Pancreas (tissue), 10 donors: ENCODE data around the gene ANKRD22. TPM values are rescaled to one million over a fixed set of nuclear protein-coding genes. Genes with fewer than 3 reads are reported as not detected.

ENCODE experiments used
- ATAC-seq, 4 donors: fragments of 200-7000 bp; cut with Tn5 transposase; one replicate each; pipeline versions ENCODE4 v1.8.0 to v1.9.1; 2020; ENCODE audit warnings: mild to moderate bottlenecking in 4 of 4, moderate library complexity in 4 of 4
- DNase-seq, 6 donors: peaks; one replicate each; pipeline ENCODE4 v3.0.0-alpha.2; 2020
- FAIRE-seq: peaks from 2 replicates; lab custom pipeline; 2012; peaks lifted over from hg19 to GRCh38; lab: Jason Lieb, UNC
- H3K27ac ChIP-seq, 4 donors: fragments of 200-600 bp; sonication (generic); 1 replicate in 3 of 4; 2 replicates in 1 of 4; pipeline versions ENCODE4 v1.5.0 to v1.8.0; 2020
- H3K27me3 ChIP-seq, 4 donors: fragments of 200-600 bp; one replicate each; pipeline ENCODE4 v1.8.0; 2021
- H3K36me3 ChIP-seq, 3 donors: fragments of 200-600 bp; sonication (generic) in 1 of 3; one replicate each; pipeline versions ENCODE4 v1.5.0 to v1.8.0; 2020 to 2021
- H3K4me1 ChIP-seq, 3 donors: fragments of 200-600 bp; one replicate each; pipeline ENCODE4 v1.8.0; 2021
- H3K4me3 ChIP-seq, 4 donors: fragments of 200-600 bp; sonication (generic) in 2 of 4; one replicate each; pipeline versions ENCODE4 v1.5.0 to v1.8.0; 2020 to 2021
- H3K9me3 ChIP-seq, 4 donors: fragments of 200-600 bp; one replicate each; pipeline ENCODE4 v1.8.0; 2021
- WGBS, 2 donors: extraction: QIAGEN DNeasy Blood & Tissue Kit; methylation state at CpG; one replicate each; pipeline ENCODE4 v1.1.7; 2013; 5-methylcytosine and 5-hydroxymethylcytosine counted together
- intact Hi-C, 3 donors: fragments of 100-400 bp; cut with DNase I; formaldehyde crosslinking; loops; one replicate each; pipeline versions ENCODE4 v1.11.1 to v1.14.2; 2022
- polyA plus RNA-seq, 2 donors: library from polyadenylated mRNA; stranded (reverse); fragments of 200-250 nt; gene quantifications; one replicate each; pipeline ENCODE4 v1.2.3, GENCODE V29; 2013
- total RNA-seq, 6 donors: library from RNA; stranded (reverse); fragmentation: NEBNext Ultra II Directional in 4 of 6; extraction: Animal tissue kit (Norgen Biotek cat#: 25700) in 4 of 6; gene quantifications; one replicate each; pipeline versions ENCODE4 v1.2.1 to v1.2.4, GENCODE V29; 2021 to 2023
- TF ChIP-seq, protein P1 (sequence below), 4 donors: fragments of 200-600 bp; sonication (generic) in 3 of 4; IDR thresholded peaks; one replicate each; pipeline versions ENCODE4 v1.5.0 to v1.8.0; 2021; ENCODE audit warnings: antibody characterized with exemption in 4 of 4
- donor health status: healthy with polysubstance abuse.
- donor health status: DM: no; HTN: no; CAD: no; lungs with moderate emphysema.
- donor health status: DM: no; HTN: no; CAD: no.
- donor health status: control.
- donor health status: control.
- donor health status: Bipolar disorder and iron deficiency.
- donor health status: DM: yes; HTN: yes; CAD: no.
- donor health status: DM: no; HTN: no; CAD: no.
- donor health status: DM: no; HTN: no; CAD: no.
- donor health status: DM: yes; HTN: yes; CAD: no.

The ANKRD22 gene
- total and polyA plus RNA-seq, 8 donors, result 2.3 to 17.4 (median 4.0) TPM

DNA sequence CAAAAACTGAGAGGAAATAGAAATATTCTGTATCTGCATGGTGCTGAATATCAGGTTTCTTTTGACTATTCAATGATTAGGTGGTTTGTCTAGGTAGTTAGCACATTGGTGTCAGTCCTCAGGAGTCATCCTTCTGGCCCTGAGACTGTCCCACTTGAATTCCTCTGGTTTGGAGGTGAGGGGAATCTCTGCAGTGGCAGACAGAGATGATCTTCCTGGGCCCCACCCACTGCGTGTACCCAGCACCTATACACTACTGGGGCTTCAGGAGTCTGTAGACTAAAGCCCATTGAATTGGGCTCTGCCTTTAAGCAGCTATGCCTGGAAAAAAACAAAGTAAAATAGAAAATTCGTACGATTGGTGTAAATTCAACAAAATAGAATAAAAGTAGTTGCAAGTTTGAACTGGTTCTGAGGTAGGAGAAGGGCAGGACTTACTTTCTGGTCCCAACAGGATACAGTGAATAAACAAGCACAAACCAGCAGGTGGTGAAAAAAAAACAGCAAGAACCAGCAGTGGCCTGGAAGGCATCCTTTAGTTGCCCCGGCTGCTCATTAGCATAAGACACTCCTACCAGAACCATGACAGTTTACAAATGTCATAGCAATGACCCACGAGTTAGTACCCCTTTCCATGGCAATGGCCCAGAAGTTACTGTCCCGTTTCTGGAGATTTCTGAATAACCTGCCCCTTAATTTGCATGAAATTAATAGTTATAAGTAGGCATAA, 47.4 kb downstream of the ANKRD22 start:
- Histone ChIP-seq H3K9me3 (no peaks in the 10 kb centered on the region), H3K4me1 (no peaks in the 10 kb centered on the region), H3K4me3 (no peak overlapping the region), H3K27ac (no peak overlapping the region), H3K36me3 (no peaks in the 10 kb centered on the region), H3K27me3 (no peaks in the 10 kb centered on the region)
- intact Hi-C loops, result no loop called here
- no peak for ATAC-seq
- no peak for FAIRE-seq
- DNase-seq, result no peak
- WGBS, 2 donors, result 50 to 52% methylated on average over 6 of the region's 6 CpGs
- TF ChIP-seq, protein P1, sequence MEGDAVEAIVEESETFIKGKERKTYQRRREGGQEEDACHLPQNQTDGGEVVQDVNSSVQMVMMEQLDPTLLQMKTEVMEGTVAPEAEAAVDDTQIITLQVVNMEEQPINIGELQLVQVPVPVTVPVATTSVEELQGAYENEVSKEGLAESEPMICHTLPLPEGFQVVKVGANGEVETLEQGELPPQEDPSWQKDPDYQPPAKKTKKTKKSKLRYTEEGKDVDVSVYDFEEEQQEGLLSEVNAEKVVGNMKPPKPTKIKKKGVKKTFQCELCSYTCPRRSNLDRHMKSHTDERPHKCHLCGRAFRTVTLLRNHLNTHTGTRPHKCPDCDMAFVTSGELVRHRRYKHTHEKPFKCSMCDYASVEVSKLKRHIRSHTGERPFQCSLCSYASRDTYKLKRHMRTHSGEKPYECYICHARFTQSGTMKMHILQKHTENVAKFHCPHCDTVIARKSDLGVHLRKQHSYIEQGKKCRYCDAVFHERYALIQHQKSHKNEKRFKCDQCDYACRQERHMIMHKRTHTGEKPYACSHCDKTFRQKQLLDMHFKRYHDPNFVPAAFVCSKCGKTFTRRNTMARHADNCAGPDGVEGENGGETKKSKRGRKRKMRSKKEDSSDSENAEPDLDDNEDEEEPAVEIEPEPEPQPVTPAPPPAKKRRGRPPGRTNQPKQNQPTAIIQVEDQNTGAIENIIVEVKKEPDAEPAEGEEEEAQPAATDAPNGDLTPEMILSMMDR (IDR thresholded peaks at IDR 0.05), result no peak

DNA sequence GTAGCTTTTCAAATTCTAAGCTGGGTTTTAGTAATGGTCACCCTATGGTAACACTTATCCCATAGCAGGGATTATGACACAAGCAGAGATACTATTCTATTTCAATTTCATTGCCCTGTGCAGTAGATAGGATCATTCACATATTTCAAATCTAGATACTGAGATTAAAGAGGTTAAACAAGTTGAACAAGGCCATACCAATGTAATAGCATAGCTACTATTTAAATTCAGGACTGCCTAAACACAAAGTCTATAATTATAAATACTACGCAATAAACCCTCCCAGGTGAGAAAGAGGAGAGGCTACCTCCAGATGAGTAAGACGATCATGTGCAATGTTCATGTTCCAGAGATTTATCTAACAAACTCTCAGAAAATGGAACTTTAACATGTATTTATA, 48.0 kb downstream of the ANKRD22 start:
- Histone ChIP-seq H3K27me3 (no peaks in the 10 kb centered on the region), H3K36me3 (no peaks in the 10 kb centered on the region), H3K4me1 (no peaks in the 10 kb centered on the region), H3K27ac (no peak overlapping the region), H3K9me3 (no peaks in the 10 kb centered on the region), H3K4me3 (no peak overlapping the region)
- 81 to 93% methylated on average over 2 of the region's 2 CpGs for WGBS, 2 donors
- FAIRE-seq, result no peak
- ATAC-seq, result no peak
- intact Hi-C loops, result no loop called here
- TF ChIP-seq, protein P1 (IDR thresholded peaks at IDR 0.05), result no peak
- no peak for DNase-seq

DNA sequence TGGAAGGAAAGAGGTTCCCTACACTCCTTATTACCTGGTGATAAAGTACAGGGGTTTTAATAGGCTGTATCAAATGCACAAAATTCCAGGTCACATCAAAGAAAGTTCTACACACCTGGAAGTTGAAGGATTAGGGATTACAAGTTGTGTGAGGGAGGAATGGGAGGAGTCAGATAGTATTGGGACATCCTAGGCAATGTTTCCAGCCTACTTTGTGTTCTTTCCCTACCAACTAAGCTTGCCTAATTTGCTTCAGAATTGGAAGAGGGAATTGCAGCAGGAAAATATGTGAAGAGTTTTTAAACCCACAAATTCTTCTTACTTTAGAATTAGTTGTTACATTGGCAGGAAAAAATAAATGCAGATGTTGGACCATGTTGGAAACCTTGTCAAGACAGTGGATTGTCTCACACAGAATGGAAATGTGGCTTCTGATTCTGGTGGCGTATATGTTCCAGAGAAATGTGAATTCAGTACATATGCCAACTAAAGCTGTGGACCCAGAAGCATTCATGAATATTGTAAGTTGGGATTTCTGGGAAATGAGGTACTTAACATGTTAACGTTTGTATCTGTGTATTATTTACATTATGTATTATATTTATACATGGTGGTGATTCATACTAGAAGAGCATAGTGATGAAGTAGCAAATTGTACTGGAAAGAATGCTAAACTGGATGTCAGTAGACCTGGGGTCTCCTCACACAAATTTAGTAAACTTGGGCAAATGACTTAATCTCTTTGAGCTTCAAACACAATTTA, 48.9 kb downstream of the ANKRD22 start, which contains the start of gene LIPM:
LIPM (plus strand) TSS at position 208 of the 763 bp plus-strand sequence; CDS start at position 375, 167 bp downstream.
- Histone ChIP-seq H3K4me1 (no peaks in the 10 kb centered on the region), H3K9me3 (no peaks in the 10 kb centered on the region), H3K27ac (no peak within 1 kb of the TSS), H3K27me3 (no peaks in the 10 kb centered on the region), H3K36me3 (no peaks in the 10 kb centered on the region), H3K4me3 (no peak within 1 kb of the TSS)
- DNase-seq, result no peak
- intact Hi-C loops, result no loop called here
- no peak for FAIRE-seq
- TF ChIP-seq, protein P1 (IDR thresholded peaks at IDR 0.05), result no peak
- WGBS, 2 donors, result 70 to 71% methylated on average over 2 of the region's 2 CpGs
- ATAC-seq, result no peak

DNA sequence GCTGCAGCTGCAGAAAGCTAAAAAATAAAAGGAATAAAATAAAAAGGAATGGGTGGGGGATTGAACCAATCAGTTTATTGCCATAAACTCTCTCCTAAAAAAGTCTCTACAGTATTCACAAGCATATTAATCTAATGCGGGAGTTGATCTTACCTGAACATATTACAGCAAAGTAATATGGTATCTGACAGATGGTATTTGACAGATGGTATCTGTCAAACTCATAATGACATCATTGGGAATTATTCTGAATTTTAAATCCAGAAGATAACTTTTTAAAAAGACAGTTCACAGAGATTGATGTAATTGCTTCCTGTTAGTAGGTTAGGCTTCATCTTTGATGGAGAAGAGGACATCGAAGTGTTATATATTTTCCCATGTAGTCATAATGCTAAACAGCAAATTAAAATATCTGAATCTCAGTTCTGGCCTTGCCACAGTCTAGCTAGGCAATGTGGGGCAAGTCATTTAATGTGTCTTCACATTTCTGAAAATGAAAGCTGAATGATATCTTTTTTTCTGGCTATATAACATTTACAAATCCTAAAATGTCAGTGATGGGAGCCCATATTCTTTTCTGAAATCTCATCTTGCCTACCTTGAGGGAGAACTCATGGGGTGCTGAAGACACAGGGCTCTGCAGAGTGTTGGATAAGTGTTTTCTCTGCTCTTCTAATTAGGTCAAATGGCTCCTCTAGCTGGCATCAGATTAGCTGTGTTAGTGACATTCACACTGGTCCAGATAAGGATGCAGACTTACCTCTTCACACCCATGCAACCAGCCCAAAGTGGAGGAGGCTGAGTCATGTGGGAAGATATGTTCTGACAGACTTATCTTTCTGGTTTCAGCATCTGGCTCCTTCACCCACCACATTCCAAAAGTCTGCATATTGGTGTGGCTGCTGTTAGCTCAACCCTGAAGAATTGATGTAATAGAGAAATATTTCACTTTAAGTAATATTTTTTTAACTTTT, 51.2 kb downstream of the ANKRD22 start:
- TF ChIP-seq, protein P1 (IDR thresholded peaks at IDR 0.05), result no peak
- FAIRE-seq, result no peak
- 77 to 87% methylated on average over 2 of the region's 2 CpGs for WGBS, 2 donors

More for the DNA sequence above, 51.2 kb downstream of the ANKRD22 start:
- ATAC-seq (no peak), DNase-seq (no peak)
- Histone ChIP-seq H3K27me3 (no peaks in the 10 kb centered on the region), H3K27ac (no peak overlapping the region), H3K9me3 (no peaks in the 10 kb centered on the region), H3K4me1 (no peaks in the 10 kb centered on the region), H3K4me3 (no peak overlapping the region), H3K36me3 (no peaks in the 10 kb centered on the region)
- intact Hi-C loops, result no loop called here
